Hematopoietic multipotent progenitor cell treated with erythropoietin and hydrocortisone succinate and interleukin-3 and kit ligand, for 4 days (in vitro differentiated cells): ENCODE data around the gene OPN5.

Source experiments
- DNase-seq: peaks from one replicate; pipeline ENCODE4 v3.0.0-alpha.2; 2015

OPN5 gene

DNA sequence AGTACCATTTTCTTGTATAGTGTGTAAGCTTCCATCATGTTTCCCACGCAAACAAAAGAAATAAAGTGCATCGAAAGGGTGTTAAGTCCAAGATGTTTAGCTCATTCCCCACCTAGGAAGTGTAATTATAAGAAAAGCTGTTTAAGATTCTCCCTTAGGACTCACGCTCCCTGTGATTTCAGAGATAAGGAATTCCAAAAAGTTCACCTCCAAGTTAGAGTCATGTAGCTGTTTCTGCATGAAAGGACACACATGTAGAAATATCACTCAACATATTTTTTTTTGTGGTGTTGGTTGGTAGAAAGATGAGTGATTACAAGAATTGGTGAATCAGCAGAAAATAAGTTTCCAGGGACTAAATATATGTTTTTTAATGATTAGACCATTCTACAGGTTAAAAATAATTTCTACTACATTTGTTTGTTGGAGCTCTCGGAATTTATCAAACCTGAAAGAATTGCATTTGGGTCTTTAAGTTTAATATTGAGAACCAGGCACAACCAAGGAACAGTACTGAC is 10.4 kb downstream of the OPN5 start:
- no peak for DNase-seq

DNA sequence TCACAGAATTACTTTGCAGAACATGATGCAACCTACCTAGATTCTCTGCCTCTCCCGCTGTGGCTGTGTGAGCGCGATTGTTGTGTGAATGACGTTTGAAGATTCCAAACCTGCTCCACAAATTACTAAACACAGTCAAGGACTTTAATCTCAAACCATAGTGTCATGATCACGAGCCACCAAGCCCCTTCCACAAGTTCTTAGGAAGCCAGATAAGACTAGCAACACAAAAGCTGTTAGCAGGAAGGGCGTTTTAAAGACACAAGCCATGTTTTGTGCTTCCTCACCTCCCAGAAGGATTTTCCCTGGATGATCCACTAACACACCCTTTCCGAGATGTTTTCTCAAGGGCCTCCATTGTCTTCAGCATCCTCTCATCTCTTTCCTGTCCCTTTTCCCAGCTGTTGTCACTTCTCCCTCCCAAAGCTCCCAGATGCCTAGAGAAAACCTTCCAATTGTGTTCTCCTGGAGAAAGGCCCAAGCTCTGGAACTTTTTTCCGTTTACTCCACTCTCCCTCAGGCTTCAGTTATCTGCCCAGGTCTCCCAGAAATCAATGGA is 12.8 kb downstream of the OPN5 start:
- DNase-seq: no peak

DNA sequence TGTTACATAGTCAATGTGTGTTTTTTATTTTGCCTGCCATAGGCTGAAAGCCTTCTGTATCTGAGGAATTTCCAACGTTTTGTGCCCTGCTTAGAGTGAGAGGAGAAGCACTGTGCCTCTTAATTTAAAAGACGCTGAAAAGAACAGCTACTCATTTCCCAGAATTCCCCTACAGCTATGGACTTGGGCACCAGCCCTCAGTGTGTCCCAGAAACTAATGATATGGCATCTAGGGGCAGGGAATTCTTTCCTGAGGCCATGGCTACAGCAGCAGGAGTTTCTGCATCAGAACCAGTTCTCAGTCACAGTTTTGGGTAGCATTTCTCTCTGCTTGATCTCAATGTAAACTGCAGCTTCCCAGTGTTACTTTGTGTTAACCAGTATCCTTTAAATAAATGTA is 20.2 kb downstream of the OPN5 start:
- no peak for DNase-seq

DNA sequence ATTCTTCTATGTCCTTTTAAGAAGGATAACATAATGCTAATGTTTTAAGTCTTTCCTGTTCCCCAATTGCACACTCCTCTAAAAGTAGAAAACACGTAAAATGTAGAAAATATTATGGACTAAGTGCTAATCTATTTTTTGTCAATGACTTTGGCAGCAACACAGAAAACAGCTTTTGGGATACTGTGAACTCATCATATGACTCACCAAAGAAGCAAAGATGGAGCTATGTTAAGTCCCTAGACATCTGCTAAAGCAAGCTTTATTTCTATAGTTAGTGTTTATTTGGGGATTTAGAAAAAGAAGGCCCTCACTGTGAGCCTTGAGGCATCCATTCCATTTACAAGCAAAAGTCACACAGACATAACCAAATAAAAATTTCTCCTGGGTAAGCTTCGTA is 23.0 kb downstream of the OPN5 start:
- DNase-seq: no peak

DNA sequence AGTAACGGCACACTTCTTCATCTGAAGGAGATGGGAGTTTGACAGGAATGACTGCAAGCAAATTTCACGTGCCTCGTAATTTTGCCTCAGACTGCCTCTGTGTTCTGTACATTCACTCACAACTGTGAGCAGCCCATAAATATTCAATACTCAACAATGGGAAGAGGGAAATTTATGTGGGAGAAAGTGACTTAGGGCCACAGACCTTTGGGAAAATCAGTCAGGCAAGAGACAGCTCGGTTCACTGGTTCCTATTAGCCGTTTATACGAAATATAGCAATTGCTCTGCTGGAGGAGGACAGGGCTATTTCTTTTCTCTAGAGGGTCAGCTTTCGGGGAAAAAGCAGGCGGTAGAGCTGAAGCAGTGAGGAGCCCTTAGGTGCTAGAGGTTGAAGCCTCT is 28.0 kb downstream of the OPN5 start:
- DNase-seq: no peak

DNA sequence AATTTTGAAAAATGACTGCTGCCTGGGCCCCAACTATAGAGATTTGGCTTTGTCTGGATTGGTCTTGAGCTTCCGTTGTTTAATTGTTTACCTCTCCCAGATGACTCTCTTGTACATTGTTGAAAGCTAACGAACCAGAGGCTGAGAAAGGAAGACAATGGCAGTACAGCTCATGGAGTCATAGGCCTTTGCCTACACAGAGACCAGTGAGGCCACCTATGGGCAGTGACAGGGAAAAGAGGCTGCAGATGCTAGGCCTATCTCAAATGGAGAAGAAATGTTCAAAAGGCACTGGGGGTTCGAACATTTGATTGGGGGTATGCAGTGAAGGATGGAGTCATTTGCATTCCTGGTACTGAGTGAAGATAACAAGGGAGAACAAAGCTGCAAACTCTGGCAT is 29.1 kb downstream of the OPN5 start:
- DNase-seq: no peak

DNA sequence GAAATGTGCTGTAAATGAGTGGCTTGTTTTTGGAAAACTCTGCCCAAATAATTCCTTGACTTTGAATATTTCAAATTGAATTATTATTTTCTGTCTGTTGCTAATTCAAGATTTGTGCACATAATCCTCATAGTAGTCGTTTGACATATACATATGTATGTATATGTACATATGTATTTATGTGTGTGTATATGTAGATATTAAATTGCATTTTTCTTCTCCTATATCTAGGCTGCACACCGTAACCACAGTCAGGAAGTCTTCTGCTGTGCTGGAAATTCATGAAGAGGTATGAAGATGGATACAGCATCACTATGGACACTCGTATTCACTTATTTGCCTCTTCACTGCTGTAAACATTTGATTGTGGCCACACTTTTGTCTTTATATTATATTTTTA is 29.6 kb downstream of the OPN5 start:
- DNase-seq: no peak

DNA sequence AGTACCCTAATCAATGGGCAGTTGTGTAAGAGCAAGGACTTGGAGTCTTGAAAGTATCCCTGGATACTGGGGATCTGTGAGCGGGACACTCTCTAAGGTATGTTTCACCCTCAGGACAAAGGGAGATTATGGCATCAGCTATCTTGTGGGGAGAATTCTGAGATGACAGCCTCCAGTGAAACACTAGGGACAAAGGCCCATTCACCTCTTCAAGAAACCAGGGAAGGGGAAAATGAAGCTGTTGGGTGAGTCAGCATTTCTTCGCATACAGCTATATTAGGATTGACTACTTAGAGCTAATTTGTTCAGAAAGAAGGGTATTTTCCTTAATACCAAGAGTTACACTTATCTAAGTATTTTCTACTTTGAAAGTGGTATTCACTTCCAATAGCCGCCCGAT is 35.9 kb downstream of the OPN5 start:
- DNase-seq: peak; percentile 1

DNA sequence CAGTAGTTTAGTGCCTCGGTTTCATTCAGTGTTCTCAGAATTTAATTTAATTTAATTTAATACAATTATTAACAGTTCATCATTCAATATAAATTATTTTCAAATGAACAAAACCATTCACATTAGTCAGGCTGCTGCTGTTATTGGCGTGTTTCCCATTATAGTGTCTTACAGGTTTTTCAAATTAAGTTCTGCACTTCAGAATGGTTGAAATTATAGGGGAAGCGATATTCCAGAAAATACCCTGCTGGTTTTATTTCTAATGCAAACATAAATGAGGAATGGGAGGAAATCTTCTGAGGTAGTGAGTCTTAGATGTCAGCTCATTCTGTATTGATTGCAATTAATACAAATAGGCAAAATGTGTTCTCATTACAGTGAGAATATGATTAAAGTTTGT is 37.6 kb downstream of the OPN5 start:
- DNase-seq: no peak

DNA sequence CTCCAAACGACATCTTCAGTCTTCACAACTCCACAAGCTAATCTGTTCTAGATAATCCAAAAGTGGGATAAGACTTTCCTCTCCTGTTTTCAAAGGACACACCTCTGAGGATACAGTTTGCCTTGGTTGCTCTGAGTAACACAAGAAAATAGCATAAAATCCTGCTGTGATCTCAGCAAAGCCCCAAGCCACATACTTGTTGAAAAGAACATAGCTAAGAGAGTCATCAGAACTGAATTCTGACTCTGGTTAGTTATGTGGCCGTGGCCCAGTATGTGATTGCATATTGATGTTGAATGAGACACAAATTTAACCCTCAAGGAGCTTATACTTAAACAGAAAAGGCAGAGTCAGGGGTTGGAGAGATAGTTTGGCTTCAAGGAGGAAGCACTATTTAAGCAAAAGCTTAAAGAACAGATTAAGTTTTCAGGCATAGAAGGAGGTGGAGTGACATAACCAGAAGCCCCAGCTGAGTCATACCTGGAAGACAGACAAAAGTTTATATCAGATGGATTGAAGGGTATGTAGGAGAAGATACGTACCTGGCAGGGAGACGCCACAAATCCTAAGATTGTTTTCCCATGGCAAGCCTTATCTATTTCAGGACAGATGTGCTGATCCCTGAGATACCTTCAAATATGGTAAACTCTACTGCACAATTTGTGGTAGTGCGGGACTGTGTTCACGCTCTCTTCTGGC is 41.2 kb downstream of the OPN5 start:
- DNase-seq: no peak

DNA sequence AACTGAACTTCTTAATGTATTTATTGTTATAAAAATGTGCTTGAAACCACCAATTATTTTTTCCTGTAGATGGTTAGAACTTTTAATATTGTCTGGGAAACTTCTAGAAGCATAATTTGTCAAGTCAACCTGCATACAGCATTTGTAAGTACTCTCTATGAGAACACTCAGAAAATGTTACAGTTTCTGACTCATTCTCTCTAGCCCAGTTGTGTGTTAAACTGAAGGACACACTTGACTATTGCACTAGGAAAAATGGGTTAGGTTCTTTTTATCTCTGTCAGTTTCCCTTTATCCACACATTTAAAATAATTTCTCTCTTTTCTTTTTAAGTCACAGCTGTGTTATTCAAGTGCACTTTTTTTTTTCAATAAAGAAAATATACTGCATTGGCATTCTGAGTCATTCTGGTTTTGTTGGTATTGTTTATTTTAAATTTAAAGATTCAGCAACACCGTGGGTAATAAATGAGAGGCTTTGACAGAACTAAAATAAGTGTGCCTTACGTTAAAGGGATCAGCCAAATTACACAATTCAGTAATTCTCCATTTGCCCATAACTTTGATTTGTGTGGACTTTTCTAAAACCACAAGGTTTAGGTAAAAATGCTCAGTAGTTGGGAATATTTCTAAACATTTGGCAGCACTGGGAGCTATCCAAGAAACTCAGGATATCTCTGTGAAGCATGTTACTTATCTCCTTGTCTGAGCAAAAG is 50.7 kb downstream of the OPN5 start:
- DNase-seq: no peak

DNA sequence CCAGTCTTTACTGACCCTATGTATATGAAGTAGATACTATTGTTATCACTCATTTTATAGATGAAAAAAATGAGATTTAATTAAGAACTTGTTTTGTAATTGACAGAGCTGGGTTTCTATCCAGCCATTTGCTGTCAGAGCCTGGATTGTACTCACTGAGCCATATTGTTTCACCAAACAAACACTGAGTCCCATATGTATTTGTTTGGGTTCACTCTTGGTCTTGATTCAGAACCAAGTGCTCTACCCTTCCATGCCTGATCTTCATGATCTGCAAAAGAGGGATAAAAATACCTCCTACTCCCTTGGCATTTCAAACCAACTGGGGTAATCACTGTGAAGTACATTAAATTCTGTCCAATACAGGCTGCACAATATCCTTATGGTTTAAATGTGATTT is 52.4 kb downstream of the OPN5 start:
- no peak for DNase-seq

DNA sequence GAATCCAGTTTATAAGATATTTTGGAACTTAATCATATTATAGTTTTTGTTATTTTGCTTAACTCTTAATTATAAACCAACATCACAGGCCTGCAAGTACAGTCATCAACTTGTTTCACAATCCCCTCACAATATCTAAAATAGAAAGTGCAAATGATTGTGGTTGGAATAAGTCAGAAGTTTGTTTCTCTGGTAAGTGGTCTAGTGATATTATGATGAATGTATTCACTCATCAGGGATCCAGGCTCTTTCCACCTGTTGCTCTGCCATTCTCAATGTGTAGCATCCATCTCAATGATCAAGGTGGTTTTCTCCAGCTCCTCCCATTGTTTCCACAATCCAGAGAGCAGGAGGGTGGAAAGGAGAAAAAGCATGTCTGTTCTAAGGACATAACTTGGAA is 54.2 kb downstream of the OPN5 start:
- no peak for DNase-seq

DNA sequence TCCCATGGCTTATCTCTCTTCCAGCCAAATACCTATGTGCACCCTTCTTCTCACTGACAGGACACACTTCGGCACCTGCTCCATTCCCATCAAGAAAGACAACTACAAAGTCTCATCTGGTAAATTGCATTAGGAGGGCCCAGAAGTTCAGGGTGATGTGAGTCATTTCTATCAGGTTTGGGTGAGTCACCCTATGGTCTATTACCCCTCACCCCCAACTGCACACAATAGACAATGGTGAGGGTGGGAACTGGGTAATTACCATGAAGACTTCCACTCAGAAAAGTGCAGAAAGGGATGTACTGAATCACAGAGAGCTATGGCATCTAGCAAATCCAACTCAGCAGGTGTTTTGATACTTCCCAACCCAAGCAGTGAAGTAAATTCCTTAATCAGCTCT is 54.8 kb downstream of the OPN5 start:
- no peak for DNase-seq

DNA sequence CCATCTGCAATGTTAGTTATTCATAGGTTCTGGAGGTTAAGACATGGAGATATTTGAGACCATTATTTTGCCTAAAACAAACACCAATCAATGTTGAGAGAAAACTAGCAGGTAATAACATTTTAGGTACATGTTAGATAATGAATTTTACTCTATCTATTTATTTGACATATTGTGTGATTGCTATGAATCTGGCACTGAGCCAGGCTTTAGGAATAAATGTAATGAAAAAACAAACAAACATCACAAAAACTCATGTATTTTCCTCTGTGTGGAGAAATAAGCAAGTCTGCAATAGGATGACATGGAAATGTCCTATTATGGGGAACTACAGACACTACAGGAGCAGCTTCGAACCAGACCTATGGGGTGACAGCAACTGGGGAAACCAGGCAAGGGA is 57.8 kb downstream of the OPN5 start:
- DNase-seq: no peak

DNA sequence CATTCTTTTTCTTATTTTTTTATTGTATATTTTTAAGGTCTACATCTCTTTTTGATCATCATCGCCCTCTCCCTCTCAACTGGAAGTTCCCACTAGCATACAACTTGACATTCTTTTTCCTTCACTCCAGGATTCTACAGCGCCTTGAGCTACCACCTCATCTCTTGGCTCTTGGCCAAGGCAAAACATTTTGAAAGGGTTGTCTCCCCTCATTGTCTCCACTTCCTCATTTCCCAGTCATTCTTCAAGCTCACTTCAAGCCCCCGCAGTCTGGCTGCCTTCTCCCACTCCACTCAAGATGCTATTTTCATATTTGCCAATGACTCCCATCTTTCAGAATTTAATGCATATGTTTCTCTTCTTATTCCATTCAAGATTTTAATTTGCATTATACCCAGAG is 63.0 kb downstream of the OPN5 start:
- DNase-seq: peak; percentile 1

DNA sequence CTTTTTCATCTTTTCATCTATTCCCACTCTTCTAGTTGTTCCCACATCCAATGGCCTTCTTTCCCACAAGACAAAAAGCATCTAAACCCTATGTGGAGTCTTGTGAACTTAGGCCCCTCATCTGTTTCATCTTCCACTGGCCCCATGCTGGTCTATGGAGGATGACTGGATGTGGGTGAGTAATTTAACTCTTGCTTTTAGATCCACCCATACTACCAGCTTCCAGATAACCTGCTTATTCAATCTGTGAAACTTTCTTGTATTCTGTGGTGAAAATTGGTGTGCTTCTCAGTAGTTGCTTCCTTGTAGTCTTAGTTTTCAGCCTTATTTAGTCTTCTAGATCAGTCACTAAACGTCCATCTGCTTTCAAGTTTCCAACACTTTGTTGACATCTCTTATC is 64.9 kb downstream of the OPN5 start:
- no peak for DNase-seq

DNA sequence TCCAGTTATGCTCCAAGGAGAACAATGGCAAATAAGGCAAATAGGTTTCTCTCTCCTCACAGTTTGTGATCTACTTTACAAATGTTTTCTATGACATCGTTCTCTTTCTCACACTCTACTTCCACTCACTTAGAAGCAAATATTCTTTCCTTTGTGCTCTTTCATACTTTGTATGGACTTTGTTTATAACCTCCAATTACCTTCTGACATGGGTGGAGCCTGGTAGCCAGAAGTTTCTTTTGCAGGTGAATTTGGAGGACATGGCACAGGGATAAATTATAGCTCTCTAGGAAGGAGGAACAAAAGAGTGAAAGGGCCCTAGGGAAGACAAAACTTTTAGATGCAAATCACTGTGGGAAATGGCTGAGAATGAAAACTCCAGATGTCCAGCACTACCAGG is 69.3 kb downstream of the OPN5 start:
- DNase-seq: no peak

DNA sequence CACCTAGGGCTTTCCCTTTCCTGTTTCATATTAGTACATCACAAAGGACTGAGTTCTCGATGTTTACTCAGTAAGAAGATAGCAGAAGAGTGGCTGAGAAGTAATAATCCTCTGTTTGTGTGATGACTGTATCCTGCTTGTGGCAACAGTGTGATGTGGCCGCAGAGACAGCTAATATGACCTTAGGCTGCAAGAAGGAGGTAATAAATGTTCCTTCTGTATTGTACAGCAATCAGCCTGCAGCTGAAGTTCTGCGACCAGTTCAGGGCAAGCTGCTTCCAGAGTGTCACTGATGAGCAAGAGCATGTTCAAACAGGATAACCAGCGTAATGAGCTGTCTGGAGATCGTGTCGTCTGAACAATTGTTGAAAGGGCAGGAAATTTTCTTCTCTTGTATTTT is 70.9 kb downstream of the OPN5 start:
- DNase-seq: no peak

DNA sequence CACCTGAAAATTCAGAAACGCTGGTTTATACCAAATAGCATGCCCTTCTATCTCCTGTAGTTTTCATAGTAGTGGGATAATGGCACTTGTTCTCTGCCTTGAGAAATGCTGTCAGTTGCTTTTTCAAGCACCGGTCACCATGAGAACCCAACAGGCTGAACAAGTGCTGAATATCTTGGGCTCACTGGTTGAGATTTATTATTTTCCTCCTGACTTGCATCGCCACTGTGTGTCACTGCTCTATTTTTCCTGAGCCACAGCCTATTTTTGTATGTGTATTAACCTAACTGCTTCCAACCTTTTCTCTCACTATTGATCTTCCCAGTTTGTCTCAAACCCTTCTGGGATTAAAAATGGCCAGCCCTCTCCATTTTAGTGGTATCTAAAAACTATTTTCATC is 71.9 kb downstream of the OPN5 start:
- DNase-seq: no peak

DNA sequence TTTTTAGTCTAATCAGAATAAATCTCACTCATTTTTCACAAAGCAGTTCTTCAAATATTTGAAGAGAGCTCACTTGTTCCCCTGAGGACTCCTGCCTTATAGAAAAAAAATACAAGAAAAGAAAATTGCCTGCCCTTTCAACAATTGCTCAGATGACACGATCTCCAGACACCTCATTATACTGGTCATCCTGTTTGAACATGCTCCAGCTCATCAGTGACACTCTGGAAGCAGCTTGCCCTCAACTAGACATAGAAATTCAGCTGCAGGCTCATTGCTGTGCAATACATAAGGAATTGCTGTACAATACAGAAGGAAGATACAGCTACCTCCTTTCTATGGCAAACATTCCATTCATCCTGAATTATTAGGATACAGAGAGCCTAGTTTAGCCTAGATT is 73.1 kb downstream of the OPN5 start:
- no peak for DNase-seq

DNA sequence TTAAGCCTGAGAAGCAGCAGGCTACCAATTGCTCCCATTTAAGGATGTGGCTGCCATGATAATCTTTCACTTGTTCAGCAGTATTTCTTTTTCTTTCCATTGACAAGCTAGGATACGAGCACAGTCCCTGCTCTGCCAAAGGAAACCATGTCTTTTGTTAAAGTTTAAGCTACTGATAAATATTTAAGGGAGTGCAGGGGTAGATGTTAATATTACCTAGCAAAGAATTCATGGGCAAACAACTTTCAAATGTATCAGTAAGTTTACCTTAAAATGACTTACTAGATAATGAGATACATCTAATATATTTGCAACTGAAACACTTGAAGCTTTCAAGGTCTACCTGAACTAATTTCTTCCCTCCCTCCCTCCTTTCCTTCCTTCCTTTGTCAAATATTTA is 77.3 kb downstream of the OPN5 start:
- no peak for DNase-seq

DNA sequence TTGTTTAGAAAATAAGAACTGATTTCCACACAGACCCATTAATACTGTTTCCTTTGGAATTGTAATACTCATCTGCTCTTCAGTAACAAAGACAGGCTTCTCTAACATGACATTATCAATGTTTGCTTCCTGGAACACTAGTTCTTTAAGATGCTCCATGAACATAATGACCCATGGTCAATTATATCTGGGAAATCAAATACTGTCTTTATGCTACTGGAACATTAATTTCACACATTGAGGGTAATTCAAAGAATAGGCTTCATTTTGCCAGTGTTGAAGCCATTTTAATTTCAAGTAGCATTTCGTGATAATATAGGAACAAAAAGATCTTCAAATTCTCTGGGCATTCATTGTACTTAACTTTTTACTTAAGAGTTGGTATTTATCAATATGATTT is 80.9 kb downstream of the OPN5 start:
- no peak for DNase-seq

DNA sequence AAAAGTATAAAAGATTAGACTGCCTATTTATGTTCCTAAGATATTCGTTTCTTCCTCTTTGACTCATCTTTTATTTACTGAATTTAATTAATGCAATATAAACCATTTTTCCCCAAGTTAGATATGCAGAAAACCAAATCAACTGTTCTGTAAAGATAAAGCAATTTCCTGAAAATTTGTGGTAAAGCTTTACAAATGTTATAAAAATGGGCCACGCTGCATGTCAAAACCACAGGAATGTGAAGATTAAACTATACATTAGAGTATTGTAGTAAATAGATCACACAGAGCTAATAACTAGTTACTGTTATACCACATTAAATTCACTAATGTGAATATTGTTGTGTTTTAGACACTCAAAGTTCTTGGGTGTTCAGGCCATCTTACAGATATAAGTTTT is 83.4 kb downstream of the OPN5 start:
- DNase-seq: peak; percentile 36

DNA sequence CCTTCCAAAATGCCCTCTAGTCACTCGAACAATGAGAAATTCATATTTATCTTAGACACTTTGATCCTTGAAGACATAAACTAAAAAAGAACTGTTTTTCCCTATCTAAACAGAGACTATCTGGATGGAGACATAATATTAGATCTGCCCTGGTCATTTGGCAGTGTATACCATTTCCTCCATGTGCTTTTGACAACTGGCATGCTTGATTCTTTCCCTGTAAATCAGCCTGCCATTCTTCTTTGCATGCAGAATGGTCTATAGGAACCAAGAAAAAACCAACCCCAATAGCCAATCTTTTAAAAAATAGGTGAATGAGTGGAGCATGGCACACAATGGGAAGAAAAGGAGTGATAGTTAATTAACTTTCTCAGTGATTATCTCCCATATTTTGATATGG is 93.8 kb downstream of the OPN5 start:
- DNase-seq: no peak
